Neuronal stem cell (in vitro differentiated cells): ENCODE data around the gene ARL6IP6.
"Not testable (repeated sequence)": the region's sequence is repeated elsewhere in the genome, so short reads cannot be mapped to it uniquely, and the experiment has no call there.

Experiments used
- DNase-seq: peaks from one replicate; pipeline ENCODE4 v3.0.0-alpha.2; 2013; ENCODE audit warnings: low spot score
- H2AFZ ChIP-seq: one replicate; pipeline ENCODE4 v1.6.1; 2013; ENCODE audit warnings: mild to moderate bottlenecking, low read length, inconsistent platforms
- H2AK5ac ChIP-seq: 2 replicates; pipeline ENCODE4 v1.6.1; 2013; ENCODE audit warnings: low read depth, mild to moderate bottlenecking, inconsistent platforms, low read length, moderate library complexity, mixed read lengths
- H2BK120ac ChIP-seq: 2 replicates; pipeline ENCODE4 v1.6.1; 2013; ENCODE audit warnings: low read depth, mild to moderate bottlenecking, inconsistent platforms, low read length, moderate library complexity, mixed read lengths
- H2BK12ac ChIP-seq: one replicate; pipeline ENCODE4 v1.6.1; 2013; ENCODE audit warnings: low read length, inconsistent platforms
- H2BK15ac ChIP-seq: 2 replicates; pipeline ENCODE4 v1.6.1; 2013; ENCODE audit warnings: mild to moderate bottlenecking, low read length, inconsistent platforms, mixed read lengths
- H2BK5ac ChIP-seq: one replicate; pipeline ENCODE4 v1.6.1; 2013; ENCODE audit warnings: inconsistent platforms, mild to moderate bottlenecking, low read length, moderate library complexity
- H3K14ac ChIP-seq: one replicate; pipeline ENCODE4 v1.6.1; 2013; ENCODE audit warnings: low read length, inconsistent platforms
- H3K18ac ChIP-seq: 2 replicates; pipeline ENCODE4 v1.6.1; 2013; ENCODE audit warnings: low read length, inconsistent platforms
- H3K23ac ChIP-seq: 2 replicates; pipeline ENCODE4 v1.6.1; 2013; ENCODE audit warnings: low read depth, mild to moderate bottlenecking, mixed read lengths, low read length, inconsistent platforms; ENCODE audit not compliant: poor library complexity
- H3K27ac ChIP-seq: replicated peaks from 3 replicates; pipeline ENCODE4 v1.5.1; 2013; ENCODE audit warnings: low read length, inconsistent platforms
- H3K27me3 ChIP-seq, 3 experiments: 2 replicates each; pipeline ENCODE4 v1.6.1; 2013; ENCODE audit warnings: low read length in 3 of 3, mild to moderate bottlenecking in 2 of 3, inconsistent platforms in 1 of 3, low read depth in 1 of 3, mixed read lengths in 1 of 3, moderate library complexity in 1 of 3; ENCODE audit not compliant: control insufficient read depth in 3 of 3, insufficient read depth in 3 of 3
- H3K36me3 ChIP-seq, 2 donors: replicated peaks in 1 of 2; 2 replicates each; pipeline ENCODE4 v1.6.1; 2013; ENCODE audit warnings: low read length in 2 of 2; ENCODE audit not compliant: control insufficient read depth in 2 of 2, insufficient read depth in 2 of 2
- H3K4ac ChIP-seq: 2 replicates; pipeline ENCODE4 v1.6.1; 2013; ENCODE audit warnings: inconsistent platforms, mild to moderate bottlenecking, low read length, moderate library complexity
- H3K4me1 ChIP-seq, 2 donors: 1 replicate in 1 of 2; 2 replicates in 1 of 2; pipeline ENCODE4 v1.6.1; 2013; ENCODE audit warnings: low read length in 2 of 2, low read depth in 1 of 2; ENCODE audit not compliant: control insufficient read depth in 2 of 2, insufficient read depth in 1 of 2
- H3K4me2 ChIP-seq: one replicate; pipeline ENCODE4 v1.6.1; 2013; ENCODE audit warnings: mild to moderate bottlenecking, low read length, inconsistent platforms; ENCODE audit not compliant: insufficient read depth, poor library complexity, severe bottlenecking
- H3K4me3 ChIP-seq, 2 donors: 2 replicates each; pipeline ENCODE4 v1.5.1; 2013; ENCODE audit warnings: low read length in 2 of 2, mild to moderate bottlenecking in 2 of 2, inconsistent platforms in 1 of 2, moderate library complexity in 1 of 2
- H3K79me1 ChIP-seq: one replicate; pipeline ENCODE4 v1.6.1; 2013; ENCODE audit warnings: low read depth, mild to moderate bottlenecking, inconsistent platforms, low read length, moderate library complexity
- H3K9ac ChIP-seq: one replicate; pipeline ENCODE4 v1.6.1; 2013; ENCODE audit warnings: mild to moderate bottlenecking, low read depth, low read length, inconsistent platforms; ENCODE audit not compliant: poor library complexity
- H3K9me3 ChIP-seq, 2 donors: replicated peaks in 1 of 2; 2 replicates each; pipeline versions ENCODE3 to v1.6.1; 2013; ENCODE audit warnings: low read length in 2 of 2, mild to moderate bottlenecking in 2 of 2, inconsistent platforms in 1 of 2, low read depth in 1 of 2, mixed read lengths in 1 of 2, moderate library complexity in 1 of 2; ENCODE audit not compliant: control insufficient read depth in 2 of 2, insufficient read depth in 1 of 2
- H4K8ac ChIP-seq: one replicate; pipeline ENCODE4 v1.6.1; 2013; ENCODE audit warnings: low read depth, mild to moderate bottlenecking, inconsistent platforms, low read length, moderate library complexity
- H4K91ac ChIP-seq: one replicate; pipeline ENCODE4 v1.6.1; 2013; ENCODE audit warnings: low read length, low read depth, mild to moderate bottlenecking, inconsistent platforms; ENCODE audit not compliant: poor library complexity
- WGBS, 2 donors: extraction: QIAGEN DNeasy Blood & Tissue Kit; methylation state at CpG; one replicate each; pipeline ENCODE4 v1.1.7; 2013; ENCODE audit warnings: missing lambda C conversion rate in 2 of 2, mixed read lengths in 1 of 2; ENCODE audit not compliant: insufficient read length in 2 of 2, insufficient replicate concordance in 1 of 2; ENCODE audit errors: extremely low coverage in 2 of 2; 5-methylcytosine and 5-hydroxymethylcytosine counted together

Gene ARL6IP6

GRCh38 chr2:152763208-152763607 is 44.8 kb downstream of the ARL6IP6 start:
- not testable (repeated sequence) for DNase-seq, H3K27ac ChIP-seq, H2BK120ac ChIP-seq, H3K4me3 ChIP-seq, H3K9me3 ChIP-seq, H2BK12ac ChIP-seq, H3K14ac ChIP-seq, H2AK5ac ChIP-seq, H3K27me3 ChIP-seq, H3K9ac ChIP-seq, H3K4me1 ChIP-seq, H3K4ac ChIP-seq, H3K4me2 ChIP-seq, H2AFZ ChIP-seq, H3K18ac ChIP-seq, H2BK15ac ChIP-seq, H2BK5ac ChIP-seq, H3K79me1 ChIP-seq, H4K91ac ChIP-seq, H3K23ac ChIP-seq, H4K8ac ChIP-seq
- H3K36me3 ChIP-seq: peaks cover 3 to 57% of the 10 kb centered on the region in 2 donors
- WGBS, 2 donors: no CpG with 5 or more reads among the region's 4 CpGs

- Histone ChIP-seq H3K4me3 (no peak overlapping the region), H2BK120ac (no peak overlapping the region), H3K79me1 (no peaks in the 10 kb centered on the region), H2AK5ac (no peak overlapping the region), H3K36me3 (peaks cover 1 to 52% of the 10 kb centered on the region in 2 donors), H3K23ac (no peak overlapping the region), H3K4ac (no peak overlapping the region), H3K4me1 (peaks cover 0 to 2% of the 10 kb centered on the region in 2 donors), H3K18ac (no peak overlapping the region), H2BK15ac (no peak overlapping the region), H3K4me2 (no peak overlapping the region), H4K8ac (no peak overlapping the region), H2AFZ (no peak overlapping the region), H2BK12ac (no peak overlapping the region), H3K14ac (no peak overlapping the region), H3K27me3 (no peaks in the 10 kb centered on the region), H3K9ac (no peak overlapping the region), H2BK5ac (no peak overlapping the region), H3K27ac (no peak overlapping the region), H3K9me3 (no peaks in the 10 kb centered on the region), H4K91ac (no peak overlapping the region)
- no CpG with 5 or more reads among the region's 1 CpG for WGBS, 2 donors
- no peak for DNase-seq
These were observed 45.2 kb downstream of the ARL6IP6 start for GRCh38 chr2:152763651-152764050.

GRCh38 chr2:152766928-152767327 is 48.5 kb downstream of the ARL6IP6 start:
- H2BK5ac ChIP-seq: no peak overlapping the region
- H2BK15ac ChIP-seq: no peak overlapping the region
- peaks cover 0 to 20% of the 10 kb centered on the region in 2 donors for H3K36me3 ChIP-seq
- H3K9me3 ChIP-seq: no peaks in the 10 kb centered on the region
- no peak overlapping the region for H2AK5ac ChIP-seq
- peaks cover 0 to 2% of the 10 kb centered on the region in 2 donors for H3K4me1 ChIP-seq
- no peak overlapping the region for H2BK12ac ChIP-seq
- H3K4ac ChIP-seq: no peak overlapping the region
- DNase-seq: no peak
- H4K8ac ChIP-seq: no peak overlapping the region
- no peak overlapping the region for H2BK120ac ChIP-seq
- no peak overlapping the region for H3K4me3 ChIP-seq
- no peak overlapping the region for H3K18ac ChIP-seq
- H3K23ac ChIP-seq: no peak overlapping the region
- H3K4me2 ChIP-seq: no peak overlapping the region
- no peak overlapping the region for H3K27ac ChIP-seq
- H2AFZ ChIP-seq: no peak overlapping the region
- no peak overlapping the region for H3K14ac ChIP-seq
- no peaks in the 10 kb centered on the region for H3K79me1 ChIP-seq
- H3K27me3 ChIP-seq: no peaks in the 10 kb centered on the region
- WGBS, 2 donors: no CpG with 5 or more reads among the region's 1 CpG
- H4K91ac ChIP-seq: no peak overlapping the region
- no peak overlapping the region for H3K9ac ChIP-seq

GRCh38 chr2:152781175-152781574 is 62.8 kb downstream of the ARL6IP6 start:
- Histone ChIP-seq H3K4me3 (no peak overlapping the region), H3K14ac (no peak overlapping the region), H2BK12ac (no peak overlapping the region), H3K4ac (no peak overlapping the region), H2BK120ac (no peak overlapping the region), H3K27me3 (no peaks in the 10 kb centered on the region), H3K23ac (no peak overlapping the region), H3K27ac (no peak overlapping the region), H3K36me3 (no peaks in the 10 kb centered on the region), H3K79me1 (peaks cover 1% of the 10 kb centered on the region), H4K91ac (no peak overlapping the region), H3K4me1 (no peaks in the 10 kb centered on the region), H3K9me3 (no peaks in the 10 kb centered on the region), H4K8ac (no peak overlapping the region), H3K9ac (no peak overlapping the region), H2AK5ac (no peak overlapping the region), H2AFZ (no peak overlapping the region), H3K18ac (no peak overlapping the region), H2BK5ac (no peak overlapping the region), H2BK15ac (no peak overlapping the region), H3K4me2 (no peak overlapping the region)
- no peak for DNase-seq
- no CpG with 5 or more reads among the region's 3 CpGs for WGBS, 2 donors
